T-cell (primary cell): ENCODE data around the gene TSHZ1. TPM values are rescaled to one million over a fixed set of nuclear protein-coding genes. Genes with fewer than 3 reads are reported as not detected.
A peak's percentile ranks its signal among the peaks of the same experiment; 100 is the strongest.

Experiments used
- ATAC-seq, 4 experiments: fragments of 200-7000 bp in 3 of 4; fragments of 150-1000 bp in 1 of 4; cut with Tn5 transposase; replicated peaks in 1 of 4; 1 replicate in 3 of 4; 2 replicates in 1 of 4; pipeline ENCODE4 v1.10.0; 2021; ENCODE audit warnings: moderate library complexity in 3 of 4, mild to moderate bottlenecking in 2 of 4, moderate number of reproducible peaks in 1 of 4
- CTCF ChIA-PET, 2 donors: fragments of 300-600 bp; sonication (Branson Sonifier 250); formaldehyde crosslinking; loops; one replicate each; lab custom pipeline; 2022; ENCODE audit warnings: antibody characterized with exemption in 2 of 2; lab: Charles Lee
- POLR2A ChIA-PET, 2 donors: fragments of 300-600 bp; sonication (Branson Sonifier 250); formaldehyde crosslinking; loops; one replicate each; lab custom pipeline; 2022; ENCODE audit warnings: antibody characterized with exemption in 2 of 2; lab: Charles Lee
- DNase-seq, 35 experiments: peaks; one replicate each; pipeline versions ENCODE4 v3.0.0 to v3.0.0-alpha.2; 2013 to 2023
- H3K27ac ChIP-seq: one replicate; pipeline ENCODE4 v1.5.1; 2013; ENCODE audit warnings: low read length
- H3K27me3 ChIP-seq, 2 experiments: replicated peaks in 1 of 2; 1 replicate in 1 of 2; 2 replicates in 1 of 2; pipeline versions ENCODE4 v1.6.1 to v1.7.0; 2013; ENCODE audit warnings: low read length in 1 of 2, mixed read lengths in 1 of 2; ENCODE audit not compliant: control insufficient read depth in 2 of 2, insufficient read depth in 2 of 2; ENCODE audit errors: extremely low read depth in 1 of 2
- H3K36me3 ChIP-seq, 2 donors: 1 replicate in 1 of 2; 2 replicates in 1 of 2; pipeline versions ENCODE4 v1.6.1 to v1.7.0; 2013; ENCODE audit warnings: low read length in 1 of 2; ENCODE audit not compliant: control insufficient read depth in 2 of 2, insufficient read depth in 1 of 2; ENCODE audit errors: extremely low read depth in 1 of 2
- H3K4me1 ChIP-seq, 2 experiments: 1 replicate in 1 of 2; 2 replicates in 1 of 2; pipeline versions ENCODE4 v1.6.1 to v1.7.0; 2013; ENCODE audit warnings: low read length in 2 of 2, mixed read lengths in 1 of 2; ENCODE audit not compliant: insufficient read depth in 2 of 2, control insufficient read depth in 1 of 2; ENCODE audit errors: extremely low read depth in 1 of 2
- H3K4me3 ChIP-seq, 2 donors: 1 replicate in 1 of 2; 2 replicates in 1 of 2; pipeline versions ENCODE4 v1.5.1 to v1.7.0; 2013; ENCODE audit warnings: mild to moderate bottlenecking in 2 of 2, low read length in 1 of 2, moderate library complexity in 1 of 2; ENCODE audit not compliant: control insufficient read depth in 1 of 2; ENCODE audit errors: extremely low read depth in 1 of 2
- H3K9me3 ChIP-seq: 2 replicates; pipeline ENCODE4 v1.7.0; 2013
- H3K27ac Mint-ChIP-seq, 2 donors: one replicate each; pipeline ENCODE4 v1.8.0; 2020 to 2021; ENCODE audit warnings: mild to moderate bottlenecking in 2 of 2, mixed read lengths in 2 of 2
- H3K27me3 Mint-ChIP-seq, 2 donors: one replicate each; pipeline ENCODE4 v1.8.0; 2021 to 2022; ENCODE audit warnings: mixed read lengths in 2 of 2
- H3K36me3 Mint-ChIP-seq: one replicate; pipeline ENCODE4 v1.8.0; 2021; ENCODE audit warnings: mixed read lengths
- H3K4me1 Mint-ChIP-seq, 3 donors: one replicate each; pipeline ENCODE4 v1.8.0; 2020 to 2022; ENCODE audit warnings: mixed read lengths in 3 of 3, mild to moderate bottlenecking in 1 of 3
- H3K4me3 Mint-ChIP-seq, 3 donors: one replicate each; pipeline ENCODE4 v1.8.0; 2020 to 2022; ENCODE audit warnings: mild to moderate bottlenecking in 3 of 3, mixed read lengths in 3 of 3, moderate library complexity in 3 of 3
- H3K9me3 Mint-ChIP-seq, 3 donors: one replicate each; pipeline ENCODE4 v1.8.0; 2020 to 2022; ENCODE audit warnings: mixed read lengths in 3 of 3
- WGBS: methylation state at CpG from one replicate; pipeline ENCODE4 v1.1.5; 2013; ENCODE audit warnings: missing lambda C conversion rate; ENCODE audit not compliant: insufficient coverage; 5-methylcytosine and 5-hydroxymethylcytosine counted together
- total RNA-seq, 35 experiments: library from RNA in 6 of 35; stranded (reverse) in 6 of 35; fragments of 120-200 nt in 1 of 35; gene quantifications; one replicate each; pipeline versions ENCODE4 v1.2.1 to v1.2.4 and lab custom pipeline; 2013 to 2026

TSHZ1 gene
- total RNA-seq, 5 donors from 2014 or later (not counting 1 experiment from before 2014, with no cell fraction given) = 26.5 to 31.3 (median 28.2) TPM

GRCh38 chr18:75189696-75190095 lies 20.9 kb upstream of the TSHZ1 start:
- peaks cover 0 to 12% of the 10 kb centered on the region in 2 experiments for H3K27me3 ChIP-seq
- no peak overlapping the region for H3K27ac ChIP-seq
- POLR2A ChIA-PET = no interaction called here
- ATAC-seq = no peak
- no peak overlapping the region for H3K4me3 ChIP-seq
- H3K4me1 ChIP-seq = no peaks in the 10 kb centered on the region
- H3K36me3 ChIP-seq = no peaks in the 10 kb centered on the region
- Mint-ChIP-seq H3K36me3 (peaks cover 3% of the 10 kb centered on the region), H3K27ac (no peak overlapping the region), H3K9me3 (no peaks in the 10 kb centered on the region), H3K27me3 (peaks cover 0 to 2% of the 10 kb centered on the region in 2 donors), H3K4me1 (peaks cover 0 to 5% (median 4%) of the 10 kb centered on the region in 3 donors), H3K4me3 (no peak overlapping the region)
- DNase-seq = no peak
- WGBS = 97% methylated on average over 5 of the region's 6 CpGs
- CTCF ChIA-PET = no interaction called here
- no peaks in the 10 kb centered on the region for H3K9me3 ChIP-seq

GRCh38 chr18:75192899-75193298 lies 17.7 kb upstream of the TSHZ1 start:
- H3K9me3 Mint-ChIP-seq = no peaks in the 10 kb centered on the region

GRCh38 chr18:75198036-75198435 lies 12.6 kb upstream of the TSHZ1 start:
- WGBS = 40% methylated on average over 1 of the region's 3 CpGs
- Histone ChIP-seq H3K9me3 (no peaks in the 10 kb centered on the region), H3K27me3 (no peaks in the 10 kb centered on the region), H3K4me1 (no peaks in the 10 kb centered on the region), H3K4me3 (no peak overlapping the region), H3K36me3 (peaks cover 0 to 15% of the 10 kb centered on the region in 2 donors), H3K27ac (no peak overlapping the region)
- ChIA-PET POLR2A (no interaction called here), CTCF (no interaction called here)
- no peak for DNase-seq
- Mint-ChIP-seq H3K4me1 (peaks cover 8 to 47% (median 29%) of the 10 kb centered on the region in 3 donors), H3K9me3 (no peaks in the 10 kb centered on the region), H3K36me3 (peaks cover 21% of the 10 kb centered on the region), H3K4me3 (no peak overlapping the region), H3K27ac (peak overlapping the region; percentile 55 to 63), H3K27me3 (no peaks in the 10 kb centered on the region)
- ATAC-seq = no peak

More at GRCh38 chr18:75192899-75193298, 17.7 kb upstream of the TSHZ1 start:
- peaks cover 0 to 18% (median 12%) of the 10 kb centered on the region in 3 donors for H3K4me1 Mint-ChIP-seq
- WGBS = 76% methylated on average over 5 of the region's 7 CpGs
- Histone ChIP-seq H3K4me3 (no peak overlapping the region), H3K27me3 (peaks cover 0 to 4% of the 10 kb centered on the region in 2 experiments), H3K27ac (no peak overlapping the region), H3K4me1 (no peaks in the 10 kb centered on the region), H3K9me3 (no peaks in the 10 kb centered on the region), H3K36me3 (no peaks in the 10 kb centered on the region)
- ChIA-PET CTCF (no interaction called here), POLR2A (no interaction called here)
- H3K36me3 Mint-ChIP-seq = peaks cover 5% of the 10 kb centered on the region
- ATAC-seq (no peak), DNase-seq (no peak)
- H3K27ac Mint-ChIP-seq = no peak overlapping the region
- H3K4me3 Mint-ChIP-seq = no peak overlapping the region
- H3K27me3 Mint-ChIP-seq = no peaks in the 10 kb centered on the region

GRCh38 chr18:75199327-75199726 lies 11.3 kb upstream of the TSHZ1 start:
- CTCF ChIA-PET = no interaction called here
- no peak overlapping the region for H3K27ac ChIP-seq
- H3K4me1 Mint-ChIP-seq = peaks cover 8 to 50% (median 29%) of the 10 kb centered on the region in 3 donors
- no CpG with 5 or more reads among the region's 4 CpGs for WGBS
- DNase-seq (no peak), ATAC-seq (no peak)
- no peaks in the 10 kb centered on the region for H3K9me3 Mint-ChIP-seq
- H3K4me1 ChIP-seq = peaks cover 0 to 7% of the 10 kb centered on the region in 2 experiments
- peak overlapping the region; percentile 36 to 45 for H3K27ac Mint-ChIP-seq
- no peaks in the 10 kb centered on the region for H3K9me3 ChIP-seq
- H3K36me3 ChIP-seq = peaks cover 0 to 15% of the 10 kb centered on the region in 2 donors
- H3K4me3 Mint-ChIP-seq = no peak overlapping the region
- H3K36me3 Mint-ChIP-seq = peaks cover 21% of the 10 kb centered on the region
- no peaks in the 10 kb centered on the region for H3K27me3 ChIP-seq
- H3K4me3 ChIP-seq = no peak overlapping the region
- no peaks in the 10 kb centered on the region for H3K27me3 Mint-ChIP-seq
- POLR2A ChIA-PET = interaction anchor here in 1 of 2 donors (0.6 kb wide), 1 partner anchor 145 kb away, joined by 4 read pairs; no protein-coding TSS in a partner anchor

- Mint-ChIP-seq H3K36me3 (peaks cover 21% of the 10 kb centered on the region), H3K9me3 (no peaks in the 10 kb centered on the region), H3K27me3 (no peaks in the 10 kb centered on the region), H3K4me1 (peaks cover 10 to 48% (median 29%) of the 10 kb centered on the region in 3 donors), H3K4me3 (no peak overlapping the region), H3K27ac (no peak overlapping the region)
- ChIA-PET POLR2A (no interaction called here), CTCF (no interaction called here)
- no peak for ATAC-seq
- Histone ChIP-seq H3K9me3 (no peaks in the 10 kb centered on the region), H3K27ac (no peak overlapping the region), H3K4me1 (peaks cover 0 to 14% of the 10 kb centered on the region in 2 experiments), H3K27me3 (no peaks in the 10 kb centered on the region), H3K36me3 (peaks cover 0 to 15% of the 10 kb centered on the region in 2 donors), H3K4me3 (no peak overlapping the region)
- 98% methylated on average over 13 of the region's 13 CpGs for WGBS
- no peak for DNase-seq
These were observed 10.5 kb upstream of the TSHZ1 start for GRCh38 chr18:75200071-75200470.

GRCh38 chr18:75200605-75201280 lies 9.9 kb upstream of the TSHZ1 start:
- Histone ChIP-seq H3K36me3 (peaks cover 0 to 15% of the 10 kb centered on the region in 2 donors), H3K9me3 (no peaks in the 10 kb centered on the region), H3K4me1 (peaks cover 5 to 21% of the 10 kb centered on the region in 2 experiments), H3K27me3 (peaks cover 0 to 2% of the 10 kb centered on the region in 2 experiments), H3K4me3 (no peak overlapping the region), H3K27ac (no peak overlapping the region)
- Mint-ChIP-seq H3K27me3 (no peaks in the 10 kb centered on the region), H3K4me1 (peaks cover 17 to 55% (median 35%) of the 10 kb centered on the region in 3 donors), H3K4me3 (no peak overlapping the region), H3K27ac (peak overlapping the region; percentile 53 to 59), H3K36me3 (peaks cover 24% of the 10 kb centered on the region), H3K9me3 (no peaks in the 10 kb centered on the region)
- no peak for DNase-seq
- ChIA-PET CTCF (no interaction called here), POLR2A (no interaction called here)
- WGBS = 100% methylated on average over 1 of the region's 7 CpGs
- ATAC-seq = no peak
